LNCAP (cell line): ENCODE results near the gene TBR1.

ENCODE experiments used
- CTCF ChIP-seq: fragments of 450-650 bp; IDR thresholded peaks from 2 replicates; pipeline ENCODE4 v1.5.1; 2017; ENCODE audit warnings: mild to moderate bottlenecking

TBR1 gene

GRCh38 chr2:161416708-161417437, 776 bp downstream of the TBR1 start:
- TF ChIP-seq CTCF = no peak

- TF ChIP-seq CTCF = no peak
These were observed 1.6 kb downstream of the TBR1 start for GRCh38 chr2:161417438-161418274.

GRCh38 chr2:161418275-161418714, 2.2 kb downstream of the TBR1 start:
- TF ChIP-seq CTCF = no peak

GRCh38 chr2:161418715-161419637, 2.9 kb downstream of the TBR1 start:
- no peak for TF ChIP-seq CTCF

GRCh38 chr2:161419638-161420190, 3.6 kb downstream of the TBR1 start:
- TF ChIP-seq CTCF = no peak

GRCh38 chr2:161420406-161421074, 4.4 kb downstream of the TBR1 start:
- no peak for TF ChIP-seq CTCF
